ENCODE measurements around the gene AXIN1.
A peak's percentile ranks its signal among the peaks of the same experiment; 100 is the strongest.

The AXIN1 gene

GRCh38 chr16:330741-331140 lies 21.8 kb downstream of the AXIN1 start:
- no peak for DNase-seq (ENCODE audit: low spot score)
- no peak for TF ChIP-seq CTCF (IDR thresholded peaks at IDR 0.05; ENCODE audit: borderline replicate concordance, control extremely low read depth, extremely low read depth, insufficient read depth, missing control alignments)
- in situ Hi-C loops (cut with MboI; ENCODE audit: low sequenced_read_pairs, unreplicated experiment), result no loop called here

GRCh38 chr16:325375-326145 lies 27.0 kb downstream of the AXIN1 start:
- no peak for TF ChIP-seq CTCF (IDR thresholded peaks at IDR 0.05; ENCODE audit: borderline replicate concordance, control extremely low read depth, extremely low read depth, insufficient read depth, missing control alignments)
- peak; percentile 57 for DNase-seq (ENCODE audit: low spot score)
- in situ Hi-C loops (cut with MboI; ENCODE audit: low sequenced_read_pairs, unreplicated experiment), result no loop called here

- TF ChIP-seq CTCF (IDR thresholded peaks at IDR 0.05; ENCODE audit: borderline replicate concordance, control extremely low read depth, extremely low read depth, insufficient read depth, missing control alignments), result no peak
- peak; percentile 84 for DNase-seq (ENCODE audit: low spot score)
- in situ Hi-C loops (cut with MboI; ENCODE audit: low sequenced_read_pairs, unreplicated experiment), result no loop called here
These were observed 27.8 kb downstream of the AXIN1 start for GRCh38 chr16:324451-325334.

- in situ Hi-C loops (cut with MboI; ENCODE audit: low sequenced_read_pairs, unreplicated experiment), result no loop called here
- no peak for TF ChIP-seq CTCF (IDR thresholded peaks at IDR 0.05; ENCODE audit: borderline replicate concordance, control extremely low read depth, extremely low read depth, insufficient read depth, missing control alignments)
- no peak for DNase-seq (ENCODE audit: low spot score)
These were observed 28.4 kb downstream of the AXIN1 start for GRCh38 chr16:324201-324450.

GRCh38 chr16:322476-323143 lies 29.9 kb downstream of the AXIN1 start:
- TF ChIP-seq CTCF (IDR thresholded peaks at IDR 0.05; ENCODE audit: borderline replicate concordance, control extremely low read depth, extremely low read depth, insufficient read depth, missing control alignments), result no peak
- in situ Hi-C loops (cut with MboI; ENCODE audit: low sequenced_read_pairs, unreplicated experiment), result no loop called here
- DNase-seq (ENCODE audit: low spot score), result no peak

- DNase-seq (ENCODE audit: low spot score), result no peak
- in situ Hi-C loops (cut with MboI; ENCODE audit: low sequenced_read_pairs, unreplicated experiment), result no loop called here
- no peak for TF ChIP-seq CTCF (IDR thresholded peaks at IDR 0.05; ENCODE audit: borderline replicate concordance, control extremely low read depth, extremely low read depth, insufficient read depth, missing control alignments)
These were observed 31.0 kb downstream of the AXIN1 start for GRCh38 chr16:321532-321931.

Measured in GM13976 (cell line).